H9 (cell line): Measurements from ENCODE around the gene CSMD2. TPM values are rescaled to one million over a fixed set of nuclear protein-coding genes. Genes with fewer than 3 reads are reported as not detected.

Source experiments
- DNase-seq: peaks from one replicate; pipeline ENCODE4 v3.0.0-alpha.2; 2017
- H2AFZ ChIP-seq: one replicate; pipeline ENCODE4 v1.6.1; 2013; ENCODE audit warnings: mild to moderate bottlenecking, low read length, control low read depth, moderate library complexity
- H2AK5ac ChIP-seq: 2 replicates; pipeline ENCODE4 v1.6.1; 2013; ENCODE audit warnings: low read length, control low read depth, mixed read lengths; ENCODE audit not compliant: insufficient read length
- H2BK120ac ChIP-seq: one replicate; pipeline ENCODE4 v1.6.1; 2013; ENCODE audit warnings: low read depth, mild to moderate bottlenecking, low read length, control low read depth, inconsistent platforms; ENCODE audit not compliant: poor library complexity, severe bottlenecking
- H2BK12ac ChIP-seq: 2 replicates; pipeline ENCODE4 v1.6.1; 2013; ENCODE audit warnings: low read length, control low read depth, mixed read lengths, low read depth; ENCODE audit not compliant: insufficient read length
- H2BK15ac ChIP-seq: 2 replicates; pipeline ENCODE4 v1.6.1; 2013; ENCODE audit warnings: low read depth, low read length, control low read depth
- H2BK20ac ChIP-seq: one replicate; pipeline ENCODE4 v1.6.1; 2013; ENCODE audit warnings: low read depth, mild to moderate bottlenecking, low read length, control low read depth, inconsistent platforms; ENCODE audit not compliant: poor library complexity, severe bottlenecking
- H2BK5ac ChIP-seq: 2 replicates; pipeline ENCODE4 v1.6.1; 2013; ENCODE audit warnings: low read length, control low read depth, mixed read lengths; ENCODE audit not compliant: insufficient read length
- H3K14ac ChIP-seq: 2 replicates; pipeline ENCODE4 v1.6.1; 2013; ENCODE audit warnings: low read length, control low read depth; ENCODE audit not compliant: insufficient read depth
- H3K18ac ChIP-seq: 2 replicates; pipeline ENCODE4 v1.6.1; 2013; ENCODE audit warnings: low read depth, mild to moderate bottlenecking, mixed read lengths, low read length, control low read depth; ENCODE audit not compliant: insufficient read length
- H3K23ac ChIP-seq: 2 replicates; pipeline ENCODE4 v1.6.1; 2013; ENCODE audit warnings: low read length, control low read depth, mixed read lengths, low read depth; ENCODE audit not compliant: insufficient read length
- H3K23me2 ChIP-seq: 2 replicates; pipeline ENCODE4 v1.6.1; 2013; ENCODE audit warnings: low read depth, mild to moderate bottlenecking, mixed read lengths, low read length, control low read depth; ENCODE audit not compliant: insufficient read length, poor library complexity, severe bottlenecking
- H3K27ac ChIP-seq: 2 replicates; pipeline ENCODE4 v1.5.1; 2013; ENCODE audit warnings: low read length, control low read depth, mixed read lengths, low read depth; ENCODE audit not compliant: insufficient read length
- H3K27me3 ChIP-seq: 2 replicates; pipeline ENCODE4 v1.6.1; 2013; ENCODE audit warnings: low read length, control low read depth, inconsistent platforms; ENCODE audit not compliant: insufficient read depth
- H3K4ac ChIP-seq: 2 replicates; pipeline ENCODE4 v1.6.1; 2013; ENCODE audit warnings: low read depth, mild to moderate bottlenecking, control low read depth, inconsistent platforms, low read length, moderate library complexity
- H3K4me1 ChIP-seq: 2 replicates; pipeline ENCODE4 v1.6.1; 2013; ENCODE audit warnings: low read length, control low read depth, inconsistent platforms; ENCODE audit not compliant: insufficient read depth
- H3K4me2 ChIP-seq: 2 replicates; pipeline ENCODE4 v1.6.1; 2013; ENCODE audit warnings: low read length, control low read depth, mixed read lengths; ENCODE audit not compliant: insufficient read length, insufficient read depth
- H3K56ac ChIP-seq: 2 replicates; pipeline ENCODE4 v1.6.1; 2013; ENCODE audit warnings: low read depth, mild to moderate bottlenecking, mixed read lengths, low read length, control low read depth; ENCODE audit not compliant: insufficient read length
- H3K79me1 ChIP-seq: 2 replicates; pipeline ENCODE4 v1.6.1; 2013; ENCODE audit warnings: low read depth, mild to moderate bottlenecking, moderate library complexity, low read length, control low read depth, inconsistent platforms; ENCODE audit not compliant: insufficient read depth, poor library complexity, severe bottlenecking
- H3K79me2 ChIP-seq: 2 replicates; pipeline ENCODE4 v1.6.1; 2013; ENCODE audit warnings: low read length, control low read depth, inconsistent platforms; ENCODE audit not compliant: insufficient read depth
- H3K9ac ChIP-seq: 2 replicates; pipeline ENCODE4 v1.6.1; 2013; ENCODE audit warnings: low read length, control low read depth, mixed read lengths; ENCODE audit not compliant: insufficient read length; ENCODE audit errors: extremely low read depth
- H3K9me3 ChIP-seq: one replicate; pipeline ENCODE4 v1.6.1; 2013; ENCODE audit warnings: low read depth, low read length, inconsistent platforms; ENCODE audit not compliant: control insufficient read depth
- H3T11ph ChIP-seq: one replicate; pipeline ENCODE4 v1.6.1; 2013; ENCODE audit warnings: mild to moderate bottlenecking, low read length, control low read depth, inconsistent platforms
- H4K20me1 ChIP-seq: one replicate; pipeline ENCODE4 v1.6.1; 2013; ENCODE audit not compliant: control insufficient read depth, insufficient read length, insufficient read depth
- H4K5ac ChIP-seq: 2 replicates; pipeline ENCODE4 v1.6.1; 2013; ENCODE audit warnings: low read depth, mild to moderate bottlenecking, mixed read lengths, low read length, control low read depth; ENCODE audit not compliant: insufficient read length
- H4K8ac ChIP-seq: replicated peaks from 2 replicates; pipeline ENCODE4 v1.6.1; 2013; ENCODE audit warnings: low read length, control low read depth, mixed read lengths, low read depth; ENCODE audit not compliant: insufficient read length
- H4K91ac ChIP-seq: 2 replicates; pipeline ENCODE4 v1.6.1; 2013; ENCODE audit warnings: low read depth, mild to moderate bottlenecking, moderate library complexity, mixed read lengths, low read length, control low read depth; ENCODE audit not compliant: insufficient read length
- H3K27ac Mint-ChIP-seq, 3 experiments: 2 replicates in 2 of 3; 3 replicates in 1 of 3; pipeline ENCODE4 v1.8.0; 2020 to 2021; ENCODE audit warnings: mixed read lengths in 3 of 3, mild to moderate bottlenecking in 1 of 3, moderate library complexity in 1 of 3
- H3K27me3 Mint-ChIP-seq: 2 replicates; pipeline ENCODE4 v1.8.0; 2021; ENCODE audit warnings: low read depth, mild to moderate bottlenecking, moderate library complexity, mixed read lengths
- H3K36me3 Mint-ChIP-seq, 3 experiments: 2 replicates in 2 of 3; 3 replicates in 1 of 3; pipeline ENCODE4 v1.8.0; 2020 to 2021; ENCODE audit warnings: low read depth in 3 of 3, mixed read lengths in 3 of 3; ENCODE audit not compliant: insufficient read depth in 1 of 3
- H3K4me1 Mint-ChIP-seq, 2 experiments: 2 replicates each; pipeline ENCODE4 v1.8.0; 2020; ENCODE audit warnings: mixed read lengths in 2 of 2
- H3K4me3 Mint-ChIP-seq, 2 experiments: 2 replicates in 1 of 2; 3 replicates in 1 of 2; pipeline ENCODE4 v1.8.0; 2020 to 2021; ENCODE audit warnings: mild to moderate bottlenecking in 2 of 2, mixed read lengths in 2 of 2, moderate library complexity in 1 of 2
- H3K9me3 Mint-ChIP-seq, 2 experiments: 2 replicates in 1 of 2; 3 replicates in 1 of 2; pipeline ENCODE4 v1.8.0; 2020; ENCODE audit warnings: mild to moderate bottlenecking in 2 of 2, mixed read lengths in 2 of 2, moderate library complexity in 1 of 2
- WGBS: extraction: QIAGEN DNeasy Blood & Tissue Kit; methylation state at CpG from one replicate; pipeline ENCODE4 v1.1.7; 2013; ENCODE audit warnings: missing lambda C conversion rate, low lambda C conversion rate, mixed read lengths; ENCODE audit not compliant: insufficient read length; ENCODE audit errors: extremely low coverage; 5-methylcytosine and 5-hydroxymethylcytosine counted together
- total RNA-seq: library from RNA; stranded (reverse); gene quantifications from 2 replicates; pipeline ENCODE4 v1.2.1, GENCODE V29; 2021
- TF ChIP-seq, protein P1 (sequence below): fragments of 200-600 bp; sonication (generic); conservative IDR thresholded peaks from 3 replicates; pipeline ENCODE4 v1.8.0; 2021; ENCODE audit warnings: antibody characterized with exemption, mild to moderate bottlenecking

Gene CSMD2
- total RNA-seq, 1 experiment from 2014 or later = 6.4 TPM

DNA sequence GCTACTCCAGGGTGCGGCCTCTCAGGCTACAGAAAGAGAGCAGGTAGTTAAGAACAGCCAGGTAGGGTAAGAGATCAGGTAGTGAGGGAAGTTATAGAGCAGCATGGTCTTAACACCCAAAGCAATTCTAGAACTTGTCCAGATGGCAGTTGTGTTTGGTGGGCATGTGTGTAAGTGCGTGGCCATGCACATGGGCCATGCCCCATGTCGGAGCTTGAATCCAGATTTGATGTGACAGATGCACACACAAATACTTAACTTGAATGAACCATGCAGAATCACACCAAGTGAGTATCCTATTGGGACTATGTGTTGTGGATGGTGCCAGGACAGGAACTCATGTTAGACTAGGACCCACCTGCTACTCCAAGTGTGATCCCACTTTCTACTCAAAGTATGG lies 446.8 kb downstream of the CSMD2 start:
- Histone ChIP-seq H3K23me2 (no peaks in the 10 kb centered on the region), H2BK20ac (no peak overlapping the region), H2AFZ (no peak overlapping the region), H3K4me2 (no peak overlapping the region), H3K4ac (no peak overlapping the region), H3K56ac (no peak overlapping the region), H4K91ac (no peak overlapping the region), H4K8ac (no peak overlapping the region), H3K23ac (no peak overlapping the region), H3K9me3 (no peaks in the 10 kb centered on the region), H3K79me1 (no peaks in the 10 kb centered on the region), H3K79me2 (no peaks in the 10 kb centered on the region), H2BK5ac (no peak overlapping the region), H3K27me3 (no peaks in the 10 kb centered on the region), H3K4me1 (no peaks in the 10 kb centered on the region), H4K20me1 (no peaks in the 10 kb centered on the region), H3K18ac (no peak overlapping the region), H4K5ac (no peak overlapping the region), H2BK12ac (no peak overlapping the region), H2BK120ac (no peak overlapping the region), H2BK15ac (no peak overlapping the region), H3K14ac (no peak overlapping the region), H3K9ac (no peak overlapping the region), H3T11ph (no peak overlapping the region), H3K27ac (no peak overlapping the region), H2AK5ac (no peak overlapping the region)
- peaks cover 6 to 11% (median 7%) of the 10 kb centered on the region in 3 experiments; a peak in 5 of 7 replicates for H3K36me3 Mint-ChIP-seq
- H3K4me3 Mint-ChIP-seq = no peak overlapping the region
- no peaks in the 10 kb centered on the region for H3K27me3 Mint-ChIP-seq
- no peaks in the 10 kb centered on the region for H3K9me3 Mint-ChIP-seq
- TF ChIP-seq, protein P1, sequence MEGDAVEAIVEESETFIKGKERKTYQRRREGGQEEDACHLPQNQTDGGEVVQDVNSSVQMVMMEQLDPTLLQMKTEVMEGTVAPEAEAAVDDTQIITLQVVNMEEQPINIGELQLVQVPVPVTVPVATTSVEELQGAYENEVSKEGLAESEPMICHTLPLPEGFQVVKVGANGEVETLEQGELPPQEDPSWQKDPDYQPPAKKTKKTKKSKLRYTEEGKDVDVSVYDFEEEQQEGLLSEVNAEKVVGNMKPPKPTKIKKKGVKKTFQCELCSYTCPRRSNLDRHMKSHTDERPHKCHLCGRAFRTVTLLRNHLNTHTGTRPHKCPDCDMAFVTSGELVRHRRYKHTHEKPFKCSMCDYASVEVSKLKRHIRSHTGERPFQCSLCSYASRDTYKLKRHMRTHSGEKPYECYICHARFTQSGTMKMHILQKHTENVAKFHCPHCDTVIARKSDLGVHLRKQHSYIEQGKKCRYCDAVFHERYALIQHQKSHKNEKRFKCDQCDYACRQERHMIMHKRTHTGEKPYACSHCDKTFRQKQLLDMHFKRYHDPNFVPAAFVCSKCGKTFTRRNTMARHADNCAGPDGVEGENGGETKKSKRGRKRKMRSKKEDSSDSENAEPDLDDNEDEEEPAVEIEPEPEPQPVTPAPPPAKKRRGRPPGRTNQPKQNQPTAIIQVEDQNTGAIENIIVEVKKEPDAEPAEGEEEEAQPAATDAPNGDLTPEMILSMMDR = no peak
- no CpG with 5 or more reads among the region's 3 CpGs for WGBS
- H3K4me1 Mint-ChIP-seq = no peaks in the 10 kb centered on the region
- H3K27ac Mint-ChIP-seq = no peak overlapping the region
- peak; percentile 15 for DNase-seq
